HepG2 (cell line): ENCODE measurements around the gene SYT1. TPM values are rescaled to one million over a fixed set of nuclear protein-coding genes. Genes with fewer than 3 reads are reported as not detected.

Experiments
- ATAC-seq: fragments of 200-7000 bp; cut with Tn5 transposase; 3 replicates; pipeline ENCODE4 v1.9.1; 2020; ENCODE audit warnings: mild to moderate bottlenecking, moderate library complexity
- BruUV-seq: library from RNA; stranded (reverse); fragments of 400-500 nt; replicated peaks from 2 replicates; lab custom pipeline; 2021; lab: Mats Ljungman, UMichigan
- CTCF ChIA-PET: fragments of 300-600 bp; formaldehyde crosslinking; extraction: SDS; loops from one replicate; lab custom pipeline; 2021; ENCODE audit warnings: low total read pairs, inconsistent platforms, low intra/inter-chr PET ratio; lab: Yijun Ruan, JAX
- POLR2A ChIA-PET: fragments of 350-600 bp; sonication (Branson Sonifier 250); formaldehyde crosslinking; loops from one replicate; lab custom pipeline; 2020; ENCODE audit warnings: antibody characterized with exemption, inconsistent platforms; lab: Yijun Ruan, JAX
- DNase-seq: peaks from one replicate; pipeline ENCODE4 v3.0.0-alpha.2; 2015; ENCODE audit warnings: low spot score
- FAIRE-seq: peaks from 3 replicates; lab custom pipeline; 2011; peaks lifted over from hg19 to GRCh38; lab: Jason Lieb, UNC
- H2AFZ ChIP-seq: one replicate; pipeline ENCODE4 v1.6.1; 2011; ENCODE audit warnings: low read length, inconsistent platforms
- H3K27ac ChIP-seq: fragments of 300-600 bp; 3 replicates; pipeline ENCODE4 v1.8.0; 2011; ENCODE audit warnings: mixed run types, mild to moderate bottlenecking, mixed read lengths, low read length, inconsistent platforms; ENCODE audit not compliant: insufficient read depth; ENCODE audit errors: extremely low read length
- H3K27me3 ChIP-seq, 2 experiments: fragments of 200-600 bp in 1 of 2; 2 replicates in 1 of 2; 3 replicates in 1 of 2; pipeline versions ENCODE4 v1.6.0 to v1.8.0; 2011; ENCODE audit warnings: low read length in 2 of 2, mild to moderate bottlenecking in 2 of 2, moderate library complexity in 2 of 2, inconsistent platforms in 1 of 2; ENCODE audit not compliant: insufficient read depth in 2 of 2, control insufficient read depth in 1 of 2
- H3K36me3 ChIP-seq, 2 experiments: fragments of 200-600 bp in 1 of 2; replicated peaks in 1 of 2; 2 replicates in 1 of 2; 3 replicates in 1 of 2; pipeline versions ENCODE4 v1.5.1 to v1.8.0; 2011; ENCODE audit warnings: low read length in 2 of 2, inconsistent platforms in 1 of 2; ENCODE audit not compliant: insufficient read depth in 2 of 2, control insufficient read depth in 1 of 2
- H3K4me1 ChIP-seq: 2 replicates; pipeline ENCODE4 v1.5.1; 2012; ENCODE audit warnings: low read length, inconsistent platforms; ENCODE audit not compliant: insufficient read depth
- H3K4me2 ChIP-seq: 2 replicates; pipeline ENCODE4 v1.6.0; 2011; ENCODE audit warnings: low read depth, low read length, inconsistent platforms
- H3K4me3 ChIP-seq, 3 experiments: fragments of 200-600 bp in 1 of 3; sonication (generic), shearing (Covaris generic) in 1 of 3; replicated peaks in 1 of 3; 2 replicates each; pipeline ENCODE4 v1.5.1; 2011 to 2016; ENCODE audit warnings: low read length in 3 of 3, inconsistent platforms in 2 of 3, low read depth in 2 of 3, mild to moderate bottlenecking in 2 of 3, control low read depth in 1 of 3, mixed read lengths in 1 of 3; ENCODE audit not compliant: insufficient read depth in 1 of 3
- H3K79me2 ChIP-seq: one replicate; pipeline ENCODE4 v1.6.1; 2011; ENCODE audit warnings: low read length, inconsistent platforms; ENCODE audit not compliant: insufficient read depth
- H3K9ac ChIP-seq: 2 replicates; pipeline ENCODE4 v1.6.0; 2011; ENCODE audit warnings: mild to moderate bottlenecking, low read depth, low read length, inconsistent platforms; ENCODE audit not compliant: insufficient read depth
- H3K9me3 ChIP-seq: 2 replicates; pipeline ENCODE4 v1.5.1; 2012; ENCODE audit warnings: mild to moderate bottlenecking, low read length
- H4K20me1 ChIP-seq: 2 replicates; pipeline ENCODE4 v1.6.0; 2011; ENCODE audit warnings: inconsistent platforms, mild to moderate bottlenecking, low read length, moderate library complexity; ENCODE audit not compliant: insufficient read depth
- CAMTA2 ChIP-seq: sonication (generic); formaldehyde crosslinking; IDR thresholded peaks from 2 replicates; pipeline ENCODE4 v1.4.0; 2020; ENCODE audit warnings: mild to moderate bottlenecking, missing genetic modification reagents, borderline replicate concordance
- CCAR2 ChIP-seq: fragments of 200-400 bp; formaldehyde crosslinking; optimal IDR thresholded peaks from 2 replicates; pipeline ENCODE3; 2018; ENCODE audit warnings: low read depth, mild to moderate bottlenecking, low read length, moderate library complexity
- DMTF1 ChIP-seq: sonication (generic); formaldehyde crosslinking; IDR thresholded peaks from 2 replicates; pipeline ENCODE4 v1.4.0; 2020; ENCODE audit warnings: mild to moderate bottlenecking, missing genetic modification reagents
- FOXA3 ChIP-seq: IDR thresholded peaks from 2 replicates; pipeline ENCODE4 v1.6.1; 2016; ENCODE audit warnings: missing genetic modification reagents, missing compliant biosample characterization
- HOXA5 ChIP-seq: sonication (generic); formaldehyde crosslinking; IDR thresholded peaks from 2 replicates; pipeline ENCODE4 v1.4.0; 2020; ENCODE audit warnings: missing genetic modification reagents
- JARID2 ChIP-seq: sonication (generic); formaldehyde crosslinking; IDR thresholded peaks from 2 replicates; pipeline ENCODE4 v1.8.1; 2023; ENCODE audit warnings: missing genetic modification reagents, inconsistent platforms; ENCODE audit not compliant: insufficient replicate concordance
- MAZ ChIP-seq, 2 experiments: sonication (generic) in 1 of 2; formaldehyde crosslinking in 1 of 2; IDR thresholded peaks; 2 replicates each; pipeline versions ENCODE4 v1.5.0 to v1.6.1; 2012 to 2020; ENCODE audit warnings: low read depth in 2 of 2, mild to moderate bottlenecking in 2 of 2, borderline replicate concordance in 1 of 2, improper control_type of control experiment in 1 of 2, low read length in 1 of 2, missing genetic modification reagents in 1 of 2, moderate library complexity in 1 of 2
- TAF1 ChIP-seq: sonication (generic); formaldehyde crosslinking; IDR thresholded peaks from 2 replicates; pipeline ENCODE4 v1.4.0; 2020; ENCODE audit warnings: missing genetic modification reagents
- ZFY ChIP-seq: sonication (generic); formaldehyde crosslinking; IDR thresholded peaks from 2 replicates; pipeline ENCODE4 v1.4.0; 2020; ENCODE audit warnings: missing genetic modification reagents
- ZFYVE20 ChIP-seq: sonication (generic); formaldehyde crosslinking; IDR thresholded peaks from 2 replicates; pipeline ENCODE4 v1.8.0; 2023; ENCODE audit warnings: low read depth, mild to moderate bottlenecking, moderate library complexity, missing genetic modification reagents, borderline replicate concordance
- ZNF563 ChIP-seq: sonication (generic); formaldehyde crosslinking; IDR thresholded peaks from 2 replicates; pipeline ENCODE4 v1.8.0; 2022; ENCODE audit warnings: mild to moderate bottlenecking, moderate library complexity, missing genetic modification reagents
- ZNF574 ChIP-seq: sonication (generic); formaldehyde crosslinking; IDR thresholded peaks from 2 replicates; pipeline ENCODE4 v1.4.0; 2020; ENCODE audit warnings: missing genetic modification reagents
- ZNF598 ChIP-seq: sonication (generic); formaldehyde crosslinking; IDR thresholded peaks from 2 replicates; pipeline ENCODE4 v1.5.1; 2020; ENCODE audit warnings: mild to moderate bottlenecking, missing genetic modification reagents, borderline replicate concordance
- WGBS: methylation state at CpG from one replicate; pipeline ENCODE4 v1.1.6; 2017; ENCODE audit warnings: low lambda C conversion rate; 5-methylcytosine and 5-hydroxymethylcytosine counted together
- in situ Hi-C: cut with HindIII; loops from 2 replicates; pipeline ENCODE4 v1.10.0; 2017; ENCODE audit warnings: low pct_unique_long_range_greater_than_20kb; ENCODE audit not compliant: extremely low pct_ligation_motif_present
- intact Hi-C: fragments of 100-400 bp; cut with micrococcal nuclease; formaldehyde crosslinking; loops from one replicate; pipeline ENCODE4 v1.10.0; 2022; ENCODE audit not compliant: unreplicated experiment
- polyA plus RNA-seq, 8 experiments: library from polyadenylated mRNA; depleted of rRNA in 3 of 8; stranded (reverse) in 7 of 8; unstranded in 1 of 8; fragments of >200 nt; fragmentation: Illumina TruSeq in 4 of 8; extraction: Trizol in 4 of 8; gene quantifications; 2 replicates each; pipeline versions ENCODE4 v1.2.1 to v1.2.3, GENCODE V29; 2011 to 2016; ENCODE audit warnings: low read depth in 4 of 8, missing spikeins in 1 of 8, mixed read lengths in 1 of 8; ENCODE audit not compliant: insufficient read depth in 1 of 8
- total RNA-seq, 5 experiments: library from RNA; depleted of rRNA; stranded (reverse); fragments of >200 nt; fragmentation: Illumina TruSeq; extraction: Trizol; gene quantifications; 2 replicates each; pipeline ENCODE4 v1.2.3, GENCODE V29; 2016; ENCODE audit warnings: low read depth in 1 of 5

The SYT1 gene
- total and polyA plus RNA-seq, 2 of the 13 experiments (the other 11 are each of a cell fraction or from before 2014, with no cell fraction given): not detected

GRCh38 chr12:79151956-79152355 lies 287.4 kb downstream of the SYT1 start:
- no peaks in the 10 kb centered on the region for H3K4me1 ChIP-seq
- CTCF ChIA-PET: no interaction called here

GRCh38 chr12:79155683-79156082 lies 291.1 kb downstream of the SYT1 start:
- Histone ChIP-seq H3K27ac (no peak overlapping the region), H3K9me3 (no peaks in the 10 kb centered on the region), H3K4me1 (0 out of 2 replicates have a peak, but pooled peaks cover 7% of the 10 kb centered on the region), H3K4me3 (no peak overlapping the region), H3K4me2 (no peak overlapping the region), H4K20me1 (no peaks in the 10 kb centered on the region), H3K9ac (no peak overlapping the region), H2AFZ (no peak overlapping the region), H3K79me2 (no peaks in the 10 kb centered on the region), H3K27me3 (no peaks in the 10 kb centered on the region), H3K36me3 (no peaks in the 10 kb centered on the region)
- ATAC-seq: no peak
- no peak for DNase-seq
- TF ChIP-seq JARID2: no peak
- TF ChIP-seq DMTF1: no peak
- no peak for TF ChIP-seq CAMTA2 (CRISPR knock-in tag)
- no peak for TF ChIP-seq ZFYVE20 (CRISPR knock-in tag)
- no peak for TF ChIP-seq ZNF574 (CRISPR knock-in tag)
- no peak for TF ChIP-seq TAF1
- ChIA-PET POLR2A (no interaction called here), CTCF (no interaction called here)
- intact Hi-C loops (no loop called here), in situ Hi-C loops (no loop called here)
- no peak for FAIRE-seq
- 38% methylated on average over 3 of the region's 3 CpGs for WGBS
- BruUV-seq: no TSS peak

More at GRCh38 chr12:79151956-79152355, 287.4 kb downstream of the SYT1 start:
- no TSS peak for BruUV-seq
- TF ChIP-seq ZFY (CRISPR knock-in tag) (no peak), MAZ (IDR thresholded peaks at IDR 0.05; ENCODE audit: borderline replicate concordance, low read depth, low read length) (no peak), MAZ (CRISPR knock-in tag; IDR thresholded peaks at IDR 0.05; ENCODE audit: low read depth) (no peak), ZNF598 (CRISPR knock-in tag) (no peak), HOXA5 (CRISPR knock-in tag) (no peak), ZNF563 (CRISPR knock-in tag) (no peak), CCAR2 (no peak), FOXA3 (CRISPR knock-in tag) (no peak)
- TF ChIP-seq, all 625 proteins: peak for 0
- Histone ChIP-seq H3K27ac (no peak overlapping the region), H3K36me3 (no peaks in the 10 kb centered on the region), H3K9me3 (no peaks in the 10 kb centered on the region), H3K4me3 (no peak overlapping the region), H3K9ac (no peak overlapping the region), H2AFZ (no peak overlapping the region), H4K20me1 (no peaks in the 10 kb centered on the region), H3K79me2 (no peaks in the 10 kb centered on the region), H3K4me2 (no peak overlapping the region), H3K27me3 (no peaks in the 10 kb centered on the region)
- ATAC-seq (no peak), FAIRE-seq (no peak), DNase-seq (no peak)
- POLR2A ChIA-PET: no interaction called here
- intact Hi-C loops: no loop called here
- in situ Hi-C loops: no loop called here
- WGBS: 0% methylated on average over 2 of the region's 2 CpGs
